CD4-positive, alpha-beta memory T cell (primary cell): Measurements from ENCODE around the gene ALPI. TPM values are rescaled to one million over a fixed set of nuclear protein-coding genes. Genes with fewer than 3 reads are reported as not detected.

ENCODE experiments used
- CTCF ChIA-PET: fragments of 350-600 bp; sonication (Branson Sonifier 250); formaldehyde crosslinking; loops from one replicate; lab custom pipeline; 2021; ENCODE audit warnings: inconsistent platforms; ENCODE audit not compliant: partially characterized antibody; lab: Charles Lee
- POLR2A ChIA-PET: fragments of 350-600 bp; sonication (Branson Sonifier 250); formaldehyde crosslinking; loops from one replicate; lab custom pipeline; 2021; ENCODE audit not compliant: partially characterized antibody; lab: Charles Lee
- DNase-seq, 5 donors: peaks; one replicate each; pipeline versions ENCODE4 v3.0.0 to v3.0.0-alpha.2; 2020 to 2022; ENCODE audit warnings: mixed read lengths in 1 of 5
- H3K27ac ChIP-seq: one replicate; pipeline ENCODE4 v1.7.0; 2013; ENCODE audit warnings: low read depth, low read length
- H3K27me3 ChIP-seq: 2 replicates; pipeline ENCODE4 v1.7.0; 2013; ENCODE audit warnings: mild to moderate bottlenecking, low read length, moderate library complexity; ENCODE audit not compliant: insufficient read depth
- H3K36me3 ChIP-seq: 2 replicates; pipeline ENCODE4 v1.7.0; 2013; ENCODE audit warnings: mild to moderate bottlenecking, low read length, moderate library complexity; ENCODE audit not compliant: insufficient read depth
- H3K4me1 ChIP-seq: 2 replicates; pipeline ENCODE4 v1.7.0; 2013; ENCODE audit warnings: mild to moderate bottlenecking, low read length, moderate library complexity; ENCODE audit not compliant: insufficient read depth
- H3K4me3 ChIP-seq, 2 donors: one replicate each; pipeline ENCODE4 v1.7.0; 2013; ENCODE audit warnings: low read length in 2 of 2, mild to moderate bottlenecking in 1 of 2
- H3K9me3 ChIP-seq, 2 donors: one replicate each; pipeline ENCODE4 v1.7.0; 2013; ENCODE audit warnings: low read length in 2 of 2, control low read depth in 1 of 2; ENCODE audit not compliant: control insufficient read depth in 1 of 2
- H3K27ac Mint-ChIP-seq, 7 donors: one replicate each; pipeline ENCODE4 v1.8.0; 2020 to 2021; ENCODE audit warnings: mixed read lengths in 7 of 7, mild to moderate bottlenecking in 6 of 7, inconsistent platforms in 3 of 7, moderate library complexity in 3 of 7
- H3K27me3 Mint-ChIP-seq, 2 donors: one replicate each; pipeline ENCODE4 v1.8.0; 2020 to 2021; ENCODE audit warnings: mixed read lengths in 2 of 2
- H3K36me3 Mint-ChIP-seq, 2 donors: one replicate each; pipeline ENCODE4 v1.8.0; 2020 to 2021; ENCODE audit warnings: mixed read lengths in 2 of 2, inconsistent platforms in 1 of 2, mild to moderate bottlenecking in 1 of 2
- H3K4me1 Mint-ChIP-seq, 4 donors: one replicate each; pipeline ENCODE4 v1.8.0; 2020 to 2021; ENCODE audit warnings: mixed read lengths in 4 of 4, mild to moderate bottlenecking in 1 of 4
- H3K4me3 Mint-ChIP-seq, 8 donors: one replicate each; pipeline ENCODE4 v1.8.0; 2020 to 2021; ENCODE audit warnings: mixed read lengths in 8 of 8, mild to moderate bottlenecking in 7 of 8, moderate library complexity in 6 of 8, inconsistent platforms in 3 of 8
- H3K9me3 Mint-ChIP-seq, 8 donors: one replicate each; pipeline ENCODE4 v1.8.0; 2020 to 2021; ENCODE audit warnings: mixed read lengths in 8 of 8, mild to moderate bottlenecking in 5 of 8, inconsistent platforms in 3 of 8, moderate library complexity in 1 of 8
- intact Hi-C: fragments of 100-400 bp; cut with micrococcal nuclease; formaldehyde crosslinking; loops from one replicate; pipeline ENCODE4 v1.15.1; 2023
- polyA plus RNA-seq, 2 donors: library from polyadenylated mRNA; unstranded; fragments of 300-500 nt; fragmentation: Illumina TruSeq; gene quantifications; one replicate each; pipeline ENCODE4 v1.2.3, GENCODE V29; 2021
- total RNA-seq, 2 experiments: library from RNA; stranded (reverse); gene quantifications; one replicate each; pipeline ENCODE4 v1.2.3, GENCODE V29; 2021

Gene ALPI
- total and polyA plus RNA-seq, 4 experiments from 2014 or later, result not detected

DNA sequence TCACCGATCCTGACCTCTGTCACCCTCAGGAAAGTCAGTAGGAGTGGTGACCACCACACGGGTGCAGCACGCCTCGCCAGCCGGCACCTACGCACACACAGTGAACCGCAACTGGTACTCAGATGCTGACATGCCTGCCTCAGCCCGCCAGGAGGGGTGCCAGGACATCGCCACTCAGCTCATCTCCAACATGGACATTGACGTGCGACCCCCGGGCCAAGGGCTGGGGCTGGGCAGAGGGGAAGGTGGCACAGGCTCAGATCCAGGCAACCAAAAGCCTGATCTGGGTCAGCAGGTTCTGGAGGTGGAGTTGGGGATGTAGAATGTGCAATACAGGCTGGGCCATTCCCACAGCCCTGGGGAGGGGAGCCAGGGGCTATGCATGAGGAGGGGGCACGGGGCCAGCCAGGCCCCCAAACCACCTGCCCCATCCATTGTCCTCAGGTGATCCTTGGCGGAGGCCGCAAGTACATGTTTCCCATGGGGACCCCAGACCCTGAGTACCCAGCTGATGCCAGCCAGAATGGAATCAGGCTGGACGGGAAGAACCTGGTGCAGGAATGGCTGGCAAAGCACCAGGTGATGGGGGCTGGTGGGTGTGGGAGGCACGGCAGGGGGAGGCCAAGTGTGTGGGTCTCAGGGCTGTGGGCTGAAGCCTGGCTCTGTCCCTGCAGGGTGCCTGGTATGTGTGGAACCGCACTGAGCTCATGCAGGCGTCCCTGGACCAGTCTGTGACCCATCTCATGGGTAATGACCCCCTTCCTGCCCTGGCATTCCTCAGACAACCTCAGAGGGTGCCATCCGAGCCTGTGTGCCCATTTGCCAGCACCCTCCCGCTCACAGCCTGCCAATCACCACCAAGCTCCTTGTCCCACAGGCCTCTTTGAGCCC lies 1.4 kb downstream of the ALPI start:
- H3K9me3 Mint-ChIP-seq, result no peaks in the 10 kb centered on the region
- intact Hi-C loops, result no loop called here
- H3K4me3 Mint-ChIP-seq, result no peak overlapping the region
- no peaks in the 10 kb centered on the region for H3K36me3 Mint-ChIP-seq
- ChIA-PET POLR2A (no interaction called here), CTCF (interaction anchor here (1.9 kb wide), 1 partner anchor 10 kb away, joined by 6 read pairs; no protein-coding TSS in a partner anchor)
- no peak for DNase-seq
- Histone ChIP-seq H3K9me3 (no peaks in the 10 kb centered on the region), H3K27me3 (no peaks in the 10 kb centered on the region), H3K36me3 (no peaks in the 10 kb centered on the region), H3K4me1 (no peaks in the 10 kb centered on the region), H3K27ac (no peak overlapping the region), H3K4me3 (no peak overlapping the region)
- H3K27ac Mint-ChIP-seq, result no peak overlapping the region
- H3K4me1 Mint-ChIP-seq, result no peaks in the 10 kb centered on the region
- peaks cover 7 to 8% of the 10 kb centered on the region in 2 donors for H3K27me3 Mint-ChIP-seq

DNA sequence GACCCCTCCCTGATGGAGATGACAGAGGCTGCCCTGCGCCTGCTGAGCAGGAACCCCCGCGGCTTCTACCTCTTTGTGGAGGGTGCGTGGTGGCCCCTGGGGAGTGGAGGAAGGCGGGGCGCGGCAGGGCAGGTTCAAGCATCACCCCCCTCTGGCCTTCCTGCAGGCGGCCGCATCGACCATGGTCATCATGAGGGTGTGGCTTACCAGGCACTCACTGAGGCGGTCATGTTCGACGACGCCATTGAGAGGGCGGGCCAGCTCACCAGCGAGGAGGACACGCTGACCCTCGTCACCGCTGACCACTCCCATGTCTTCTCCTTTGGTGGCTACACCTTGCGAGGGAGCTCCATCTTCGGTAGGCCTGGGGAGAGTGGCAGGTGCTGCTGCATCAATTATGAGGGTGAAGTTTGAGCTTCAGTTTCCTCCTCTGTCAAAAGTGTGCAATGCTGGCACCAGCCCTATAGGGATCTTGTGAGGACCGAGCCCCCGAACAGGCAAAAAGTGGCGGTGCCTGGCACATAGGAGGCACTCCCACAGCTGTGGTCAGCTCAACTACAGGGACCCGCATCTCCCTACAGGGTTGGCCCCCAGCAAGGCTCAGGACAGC lies 2.2 kb downstream of the ALPI start:
- CTCF ChIA-PET, result no interaction called here
- Histone ChIP-seq H3K27ac (no peak overlapping the region), H3K27me3 (no peaks in the 10 kb centered on the region), H3K36me3 (no peaks in the 10 kb centered on the region), H3K4me1 (no peaks in the 10 kb centered on the region), H3K9me3 (no peaks in the 10 kb centered on the region), H3K4me3 (no peak overlapping the region)
- intact Hi-C loops, result no loop called here
- Mint-ChIP-seq H3K4me3 (no peak overlapping the region), H3K36me3 (no peaks in the 10 kb centered on the region), H3K27me3 (peaks cover 7 to 8% of the 10 kb centered on the region in 2 donors), H3K27ac (no peak overlapping the region), H3K4me1 (no peaks in the 10 kb centered on the region), H3K9me3 (no peaks in the 10 kb centered on the region)
- POLR2A ChIA-PET, result no interaction called here
- DNase-seq, result no peak

DNA sequence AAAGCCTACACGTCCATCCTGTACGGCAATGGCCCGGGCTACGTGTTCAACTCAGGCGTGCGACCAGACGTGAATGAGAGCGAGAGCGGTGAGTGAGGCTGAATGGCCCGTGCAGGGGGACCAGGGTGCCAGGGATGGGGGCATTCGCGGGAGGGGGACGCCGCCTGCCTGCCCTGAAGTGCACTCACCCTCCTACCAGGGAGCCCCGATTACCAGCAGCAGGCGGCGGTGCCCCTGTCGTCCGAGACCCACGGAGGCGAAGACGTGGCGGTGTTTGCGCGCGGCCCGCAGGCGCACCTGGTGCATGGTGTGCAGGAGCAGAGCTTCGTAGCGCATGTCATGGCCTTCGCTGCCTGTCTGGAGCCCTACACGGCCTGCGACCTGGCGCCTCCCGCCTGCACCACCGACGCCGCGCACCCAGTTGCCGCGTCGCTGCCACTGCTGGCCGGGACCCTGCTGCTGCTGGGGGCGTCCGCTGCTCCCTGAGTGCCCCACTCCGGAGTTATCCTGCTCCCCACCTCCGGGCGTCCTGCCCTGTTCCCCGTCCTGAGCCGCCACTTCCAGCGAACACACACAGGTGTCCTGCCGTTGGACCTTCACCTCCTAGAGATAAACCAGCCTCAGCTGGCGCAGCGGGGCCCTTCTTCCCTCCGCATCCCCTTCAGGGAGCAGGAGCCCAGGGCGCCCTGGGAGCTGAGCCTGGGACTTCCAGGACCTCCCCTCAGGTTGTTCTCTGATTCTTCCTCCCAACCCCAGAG lies 2.9 kb downstream of the ALPI start:
- Histone ChIP-seq H3K27me3 (no peaks in the 10 kb centered on the region), H3K9me3 (no peaks in the 10 kb centered on the region), H3K27ac (no peak overlapping the region), H3K36me3 (no peaks in the 10 kb centered on the region), H3K4me1 (no peaks in the 10 kb centered on the region), H3K4me3 (no peak overlapping the region)
- no peak for DNase-seq
- Mint-ChIP-seq H3K4me3 (no peak overlapping the region), H3K9me3 (no peaks in the 10 kb centered on the region), H3K27me3 (peaks cover 7 to 8% of the 10 kb centered on the region in 2 donors), H3K36me3 (no peaks in the 10 kb centered on the region), H3K4me1 (no peaks in the 10 kb centered on the region), H3K27ac (no peak overlapping the region)
- intact Hi-C loops, result no loop called here
- CTCF ChIA-PET, result no interaction called here
- POLR2A ChIA-PET, result no interaction called here

DNA sequence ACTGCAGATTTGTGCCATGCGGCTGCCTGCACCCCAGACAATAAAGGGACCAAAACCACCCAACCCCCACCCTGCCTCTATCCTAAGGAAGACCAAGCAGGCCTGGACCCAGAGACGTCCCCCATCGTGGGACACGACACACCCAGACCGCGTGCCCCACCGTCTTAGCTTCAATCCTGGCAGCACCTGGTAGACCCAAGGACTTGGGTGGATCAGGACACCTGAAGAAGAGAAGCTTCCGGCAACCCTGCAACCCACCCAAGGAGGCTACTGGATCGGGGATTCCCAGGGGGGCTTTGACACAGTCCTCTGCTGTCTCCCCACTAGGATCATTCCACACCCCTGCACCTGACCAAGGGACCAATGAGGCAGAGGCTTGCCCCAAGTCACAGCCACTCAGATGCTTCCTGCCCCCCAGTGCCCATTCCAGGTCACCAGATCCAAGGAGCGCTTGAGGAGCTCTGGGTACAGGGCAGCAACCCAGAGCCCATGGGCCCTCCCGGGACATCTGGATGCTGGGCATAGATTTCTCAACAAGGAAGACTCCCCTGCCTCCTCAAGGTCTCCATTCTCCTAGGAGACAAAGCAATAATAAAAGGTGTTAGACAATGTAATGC lies 3.6 kb downstream of the ALPI start:
- Histone ChIP-seq H3K9me3 (no peaks in the 10 kb centered on the region), H3K27me3 (no peaks in the 10 kb centered on the region), H3K4me3 (no peak overlapping the region), H3K4me1 (no peaks in the 10 kb centered on the region), H3K27ac (no peak overlapping the region), H3K36me3 (no peaks in the 10 kb centered on the region)
- H3K36me3 Mint-ChIP-seq, result no peaks in the 10 kb centered on the region
- H3K4me1 Mint-ChIP-seq, result no peaks in the 10 kb centered on the region
- H3K4me3 Mint-ChIP-seq, result no peak overlapping the region
- H3K9me3 Mint-ChIP-seq, result no peaks in the 10 kb centered on the region
- DNase-seq, result no peak
- ChIA-PET POLR2A (no interaction called here), CTCF (no interaction called here)
- H3K27ac Mint-ChIP-seq, result peak overlapping the region in 1 of 7 donors; percentile 47
- H3K27me3 Mint-ChIP-seq, result peaks cover 6 to 8% of the 10 kb centered on the region in 2 donors
- intact Hi-C loops, result no loop called here

DNA sequence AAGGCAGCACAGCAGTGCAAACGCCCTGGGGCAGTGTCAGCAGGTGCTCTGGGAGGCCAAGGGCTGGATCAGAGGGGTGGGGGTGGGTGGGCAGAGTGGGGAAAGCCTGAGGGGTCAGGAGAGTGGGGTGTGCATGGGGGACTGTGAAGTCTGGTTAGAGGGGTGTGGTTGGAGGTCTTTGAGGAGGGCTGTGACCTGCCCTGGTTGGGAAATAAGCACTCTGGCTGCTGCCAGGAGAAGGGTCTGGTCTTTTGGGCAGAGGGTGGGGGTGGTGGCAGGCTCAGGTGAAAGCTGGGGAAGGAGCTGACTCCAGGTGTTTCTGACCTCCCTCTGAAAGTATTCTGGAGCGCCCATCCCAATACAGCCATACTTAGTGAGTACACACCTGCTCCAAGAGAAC lies 4.2 kb downstream of the ALPI start:
- Histone ChIP-seq H3K9me3 (no peaks in the 10 kb centered on the region), H3K27ac (no peak overlapping the region), H3K4me1 (no peaks in the 10 kb centered on the region), H3K27me3 (no peaks in the 10 kb centered on the region), H3K36me3 (no peaks in the 10 kb centered on the region), H3K4me3 (no peak overlapping the region)
- no peak for DNase-seq
- H3K9me3 Mint-ChIP-seq, result no peaks in the 10 kb centered on the region
- H3K27ac Mint-ChIP-seq, result no peak overlapping the region
- CTCF ChIA-PET, result no interaction called here
- peaks cover 5 to 8% of the 10 kb centered on the region in 2 donors for H3K27me3 Mint-ChIP-seq
- no peak overlapping the region for H3K4me3 Mint-ChIP-seq
- intact Hi-C loops, result no loop called here
- no peaks in the 10 kb centered on the region for H3K36me3 Mint-ChIP-seq
- H3K4me1 Mint-ChIP-seq, result no peaks in the 10 kb centered on the region
- POLR2A ChIA-PET, result no interaction called here

DNA sequence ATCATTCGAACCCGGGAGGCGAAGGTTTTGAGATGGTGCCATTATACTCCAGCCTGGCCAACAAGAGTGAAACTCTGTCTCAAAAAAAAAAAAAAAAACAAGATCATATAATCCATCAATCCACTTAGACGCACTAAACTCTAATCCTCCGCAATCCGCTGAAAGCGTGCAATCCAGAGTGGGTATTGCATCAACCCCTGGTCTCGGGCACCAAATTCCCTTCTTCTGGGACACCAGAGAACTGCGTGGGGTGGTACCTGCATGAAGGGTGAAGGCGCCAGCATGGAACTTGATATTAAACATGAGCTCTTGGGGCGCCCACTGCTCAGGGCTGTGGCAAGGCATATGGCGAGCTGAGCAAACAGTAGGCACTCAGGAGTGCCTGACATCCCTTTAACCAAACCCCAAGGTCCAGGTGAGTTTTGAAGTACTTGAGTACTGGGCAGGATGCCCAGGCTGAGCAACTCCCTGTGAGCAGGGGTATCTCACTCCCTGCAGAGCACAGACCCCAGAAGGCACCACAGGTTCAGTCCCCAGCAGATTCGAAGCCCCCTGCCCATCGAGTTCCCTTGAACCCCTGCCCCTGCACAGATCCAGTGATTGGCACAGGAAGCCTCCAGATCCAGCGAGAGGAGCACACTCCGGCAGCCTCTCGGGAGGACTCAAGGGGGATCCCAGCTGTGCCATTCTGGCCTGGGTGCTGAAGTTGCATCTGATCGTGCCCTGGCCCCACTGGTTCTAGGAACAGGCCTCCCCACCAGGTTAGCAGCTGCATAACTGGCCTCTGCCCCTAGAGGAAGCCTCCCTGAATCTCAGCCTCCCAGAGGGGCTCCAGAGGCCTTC lies 8.0 kb downstream of the ALPI start:
- intact Hi-C loops, result no loop called here
- H3K27me3 ChIP-seq, result no peaks in the 10 kb centered on the region
- CTCF ChIA-PET, result interaction anchor here (1.1 kb wide), 1 partner anchor 60 kb away, joined by 3 read pairs; no protein-coding TSS in a partner anchor
- H3K36me3 Mint-ChIP-seq, result no peaks in the 10 kb centered on the region
- no peak overlapping the region for H3K4me3 ChIP-seq
- H3K9me3 Mint-ChIP-seq, result no peaks in the 10 kb centered on the region
- no peaks in the 10 kb centered on the region for H3K9me3 ChIP-seq
- POLR2A ChIA-PET, result no interaction called here
- H3K36me3 ChIP-seq, result no peaks in the 10 kb centered on the region
- no peak overlapping the region for H3K4me3 Mint-ChIP-seq
- H3K27me3 Mint-ChIP-seq, result peaks cover 3 to 6% of the 10 kb centered on the region in 2 donors
- H3K4me1 ChIP-seq, result no peaks in the 10 kb centered on the region
- H3K4me1 Mint-ChIP-seq, result no peaks in the 10 kb centered on the region
- no peak for DNase-seq
- no peak overlapping the region for H3K27ac Mint-ChIP-seq
- no peak overlapping the region for H3K27ac ChIP-seq
